HG03045 (cell line): ENCODE results near the gene RTTN.
A peak's percentile ranks its signal among the peaks of the same experiment; 100 is the strongest.
"Not testable (repeated sequence)": the region's sequence is repeated elsewhere in the genome, so short reads cannot be mapped to it uniquely, and the experiment has no call there.

Experiments
- ATAC-seq: cut with Tn5 transposase; IDR thresholded peaks from one replicate; pipeline ENCODE4 v1.9.1; 2021; ENCODE audit warnings: mild to moderate bottlenecking, moderate library complexity; ENCODE audit not compliant: unreplicated experiment

Gene RTTN

GRCh38 chr18:70205421-70206397, at the start of gene RTTN:
RTTN (minus strand) TSS chr18:70205687; CDS start chr18:70205658, 29 bp downstream.
- peak; percentile 97 for ATAC-seq

GRCh38 chr18:70250781-70251180, 45.3 kb upstream of the RTTN start:
- ATAC-seq, result no peak

DNA sequence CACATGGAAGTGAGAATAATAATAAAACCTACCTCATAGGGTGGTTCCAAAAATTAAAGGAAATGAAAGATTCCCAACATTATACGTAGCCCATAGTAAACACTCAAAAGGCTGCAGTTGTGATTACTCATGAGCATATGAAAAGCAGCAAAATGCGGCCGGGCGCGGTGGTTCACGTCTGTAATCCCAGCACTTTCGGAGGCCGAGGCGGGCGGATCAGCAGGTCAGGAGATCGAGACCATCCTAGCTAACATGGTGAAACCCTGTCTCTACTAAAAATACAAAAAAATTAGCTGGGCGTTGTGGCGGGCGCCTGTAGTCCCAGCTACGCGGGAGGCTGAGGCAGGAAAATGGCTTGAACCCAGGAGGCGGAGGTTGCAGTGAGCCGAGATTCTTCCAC, 44.4 kb upstream of the RTTN start:
- not testable (repeated sequence) for ATAC-seq

- ATAC-seq, result no peak
These were observed 43.6 kb upstream of the RTTN start for GRCh38 chr18:70249118-70249517.

DNA sequence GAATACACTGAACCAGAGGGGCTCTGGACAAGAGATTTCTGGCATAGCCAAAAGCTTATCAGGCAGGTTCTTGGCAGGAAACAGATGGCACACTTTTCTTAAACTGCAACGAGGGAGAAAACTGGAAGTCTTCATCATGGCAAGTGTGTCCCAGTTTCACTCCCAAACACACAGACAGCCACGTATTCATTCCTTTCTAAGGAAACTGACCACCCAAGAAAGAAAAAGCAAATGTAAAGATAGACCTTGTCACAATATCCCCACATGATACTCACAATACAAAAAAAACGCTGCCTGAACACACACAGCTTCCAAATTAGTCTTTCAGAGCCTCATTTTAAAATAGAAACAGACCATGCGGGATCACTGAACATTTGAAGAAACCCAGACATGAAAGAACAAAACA, 40.6 kb upstream of the RTTN start:
- no peak for ATAC-seq

- ATAC-seq, result no peak
These were observed 37.8 kb upstream of the RTTN start for GRCh38 chr18:70243131-70243929.

DNA sequence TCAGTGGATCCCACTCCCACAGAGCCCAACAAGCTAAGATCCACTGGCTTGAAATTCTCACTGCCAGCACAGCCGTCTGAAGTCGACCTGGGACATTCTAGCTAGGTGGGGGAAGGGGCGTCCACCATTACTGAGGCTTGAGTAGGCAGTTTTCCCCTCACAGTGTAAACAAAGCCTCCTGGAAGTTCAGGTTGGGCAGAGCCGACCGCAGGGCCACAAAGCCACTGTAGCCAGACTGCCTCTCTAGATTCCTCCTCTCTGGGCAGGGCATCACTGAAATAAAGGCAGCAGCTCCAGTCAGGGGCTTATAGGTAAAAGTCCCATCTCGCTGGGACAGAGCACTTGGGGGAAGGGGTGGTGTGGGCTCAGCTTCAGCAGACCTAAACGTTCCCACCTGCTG, 31.4 kb upstream of the RTTN start:
- not testable (repeated sequence) for ATAC-seq

DNA sequence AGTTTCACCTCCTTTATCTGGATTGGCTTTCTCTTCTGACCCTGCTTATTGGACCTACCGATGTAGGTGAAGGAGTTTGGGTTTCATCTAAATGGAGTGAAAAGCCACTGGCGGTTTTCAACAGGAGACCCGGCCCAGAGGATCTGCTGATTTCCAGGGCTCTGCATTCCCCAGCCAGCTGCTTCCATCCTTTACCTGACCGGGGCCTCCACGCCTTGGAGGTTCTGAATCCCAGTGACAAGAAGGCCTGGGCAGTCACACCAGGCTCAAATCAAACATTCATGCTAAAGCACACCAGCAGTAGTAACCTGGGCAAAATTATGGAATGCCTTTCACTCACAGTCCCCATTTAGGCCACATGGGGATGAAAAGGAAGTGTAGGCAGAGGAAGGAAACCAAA, 30.0 kb upstream of the RTTN start:
- ATAC-seq, result no peak

DNA sequence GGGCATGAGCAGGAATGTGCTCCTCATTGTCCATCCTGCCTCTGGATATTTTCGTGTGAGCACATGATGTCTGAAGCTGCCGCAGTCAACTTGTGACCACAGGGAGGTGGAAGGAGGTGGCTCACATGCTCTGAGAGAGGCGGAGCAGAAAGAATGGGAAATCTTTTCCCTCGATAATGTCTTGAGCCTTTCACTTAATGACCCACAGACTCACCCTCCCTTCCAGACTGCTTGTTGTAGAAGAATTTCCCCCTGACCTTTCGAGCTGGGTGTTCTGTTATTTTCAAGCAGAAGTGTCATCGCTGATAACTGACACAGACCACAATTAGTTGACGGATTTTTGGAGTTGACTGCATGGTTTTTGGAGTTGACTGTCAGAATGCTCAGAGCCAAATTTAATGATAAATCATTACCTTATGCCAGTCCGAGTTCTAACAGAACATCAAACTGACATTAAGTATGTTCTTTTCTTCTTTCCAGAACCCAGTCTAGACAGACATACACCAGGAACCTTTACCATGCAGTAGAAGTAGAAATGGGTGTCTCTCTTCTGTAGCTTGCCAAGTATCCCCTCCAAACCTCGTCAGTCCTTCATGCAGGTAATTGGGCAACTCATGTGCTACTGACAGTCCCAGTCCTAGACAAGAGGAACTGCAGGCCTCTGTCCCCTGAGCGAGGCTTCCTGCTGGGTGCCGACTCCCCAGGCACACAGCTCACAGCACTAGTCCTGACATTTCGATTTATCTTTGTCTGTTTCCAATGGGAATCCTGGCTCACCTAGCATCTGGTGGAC, 29.4 kb upstream of the RTTN start:
- ATAC-seq, result no peak

DNA sequence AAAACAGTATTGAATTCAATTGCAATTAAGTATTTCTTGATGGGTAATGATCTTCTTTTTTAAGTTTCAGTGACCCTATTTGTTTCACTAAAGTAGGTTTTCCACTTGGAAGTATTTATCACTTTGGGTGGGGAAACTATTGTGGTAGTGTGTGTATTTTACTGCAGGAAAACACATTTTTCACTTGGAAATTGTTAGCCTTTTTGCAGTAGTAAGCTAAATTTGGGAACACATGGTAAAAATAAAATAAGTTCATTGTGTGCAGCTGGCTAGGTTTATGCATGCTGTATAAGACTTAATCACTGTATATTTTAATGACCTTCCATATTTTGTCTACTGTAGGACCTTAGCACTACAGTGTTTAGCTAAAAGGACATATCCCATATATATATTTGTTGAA, 28.5 kb upstream of the RTTN start:
- no peak for ATAC-seq

DNA sequence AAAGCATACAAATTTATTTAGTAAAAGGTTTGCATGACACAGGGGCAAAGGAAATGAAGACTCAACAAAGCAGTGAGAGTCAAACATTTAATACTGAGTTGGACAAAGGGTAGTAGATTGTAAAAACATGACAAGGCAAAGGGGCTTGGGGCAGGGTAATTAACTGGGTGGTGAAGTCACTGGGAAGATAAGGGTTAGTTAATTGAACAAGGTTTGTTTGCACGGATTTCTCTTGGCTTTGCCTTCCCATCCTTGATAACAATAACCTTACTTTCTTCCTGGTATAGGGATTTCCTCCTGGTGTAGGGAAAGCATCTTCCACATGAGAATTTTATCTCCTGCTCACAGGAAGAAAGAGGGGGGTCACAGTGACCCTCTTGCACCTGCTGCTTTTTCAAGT, 26.8 kb upstream of the RTTN start:
- ATAC-seq, result no peak

GRCh38 chr18:70229639-70230038, 24.2 kb upstream of the RTTN start:
- no peak for ATAC-seq

DNA sequence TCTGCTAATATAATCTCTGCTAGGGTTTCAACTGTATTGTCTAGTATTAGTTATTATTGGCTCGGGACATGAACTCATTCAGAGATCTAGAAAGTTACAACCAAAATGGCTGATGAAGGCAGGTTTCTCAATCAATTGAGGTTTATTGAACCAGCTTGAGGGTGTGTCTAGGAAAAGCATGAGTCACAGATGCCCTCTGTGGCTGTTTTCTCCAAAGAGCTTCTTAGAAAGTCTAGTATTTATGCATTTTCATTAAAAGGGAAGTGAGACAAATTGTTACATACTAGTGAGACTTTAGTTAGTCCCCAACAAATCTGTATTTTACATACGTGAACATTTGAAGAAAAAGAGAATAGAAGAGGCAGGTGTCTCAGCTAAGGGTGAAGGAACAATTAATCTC, 23.0 kb upstream of the RTTN start:
- ATAC-seq, result no peak

DNA sequence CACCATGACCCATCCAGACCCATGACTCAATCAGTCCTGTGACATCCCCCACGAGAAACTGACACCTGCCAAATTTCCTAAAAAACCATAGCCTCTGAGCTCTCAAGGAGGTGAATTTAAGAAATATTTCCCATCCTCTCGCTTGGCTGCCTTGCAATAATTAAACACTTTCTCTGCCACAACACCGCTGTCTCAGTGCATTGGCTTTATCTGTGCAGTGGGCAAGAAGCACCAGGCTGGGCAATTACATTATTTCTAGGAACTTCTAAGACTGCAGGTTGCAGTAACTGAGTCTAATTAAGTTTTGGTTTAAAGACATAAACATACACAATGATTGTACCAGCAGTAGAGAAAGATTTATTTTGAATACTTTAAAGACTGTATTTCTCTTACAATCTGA, 22.0 kb upstream of the RTTN start:
- ATAC-seq, result no peak

- ATAC-seq, result no peak
These were observed 16.4 kb upstream of the RTTN start for GRCh38 chr18:70221915-70222278.

GRCh38 chr18:70221156-70221914, 15.8 kb upstream of the RTTN start:
- no peak for ATAC-seq

DNA sequence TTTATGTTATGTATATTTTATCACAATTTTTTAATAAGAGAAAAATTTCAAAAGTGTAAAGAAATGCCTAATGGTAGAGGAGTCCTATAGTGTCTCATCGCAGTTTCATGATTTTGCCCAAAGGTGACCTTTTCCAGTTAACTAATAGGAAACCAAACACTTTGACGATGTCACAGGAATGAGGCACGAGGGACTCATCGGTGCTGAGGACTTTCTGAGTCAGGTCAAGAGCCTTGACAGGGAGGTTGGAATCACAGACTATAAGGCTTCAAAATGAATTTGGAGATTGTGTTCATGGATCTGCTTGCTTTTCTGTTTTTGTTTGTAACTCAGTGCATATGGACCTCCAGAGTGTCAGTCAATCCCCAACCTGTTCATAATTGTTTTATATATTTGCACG, 15.1 kb upstream of the RTTN start:
- ATAC-seq, result no peak

GRCh38 chr18:70219688-70220087, 14.2 kb upstream of the RTTN start:
- no peak for ATAC-seq

GRCh38 chr18:70216788-70217187, 11.3 kb upstream of the RTTN start:
- no peak for ATAC-seq

GRCh38 chr18:70207181-70207580, 1.7 kb upstream of the RTTN start:
- no peak for ATAC-seq
